ENCODE data around the gene DNAAF5.

DNAAF5 gene

DNA sequence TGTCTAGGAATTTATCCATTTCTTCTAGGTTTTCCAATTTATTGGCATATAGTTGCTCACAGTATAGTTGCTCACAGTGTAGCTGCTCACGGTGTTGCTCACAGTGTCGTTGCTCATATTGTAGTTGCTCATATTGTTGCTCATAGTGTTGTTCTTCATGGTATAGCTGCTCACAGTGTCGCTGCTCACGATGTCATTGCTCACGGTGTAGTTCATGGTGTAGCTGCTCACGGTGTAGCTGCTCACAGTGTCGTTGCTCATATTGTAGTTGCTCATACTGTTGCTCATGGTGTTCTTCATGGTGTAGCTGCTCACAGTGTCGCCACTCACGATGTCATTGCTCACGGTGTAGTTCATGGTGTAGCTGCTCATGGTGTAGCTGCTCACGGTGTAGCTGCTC is 8.3 kb downstream of the DNAAF5 start:
- TF ChIP-seq, protein P1, sequence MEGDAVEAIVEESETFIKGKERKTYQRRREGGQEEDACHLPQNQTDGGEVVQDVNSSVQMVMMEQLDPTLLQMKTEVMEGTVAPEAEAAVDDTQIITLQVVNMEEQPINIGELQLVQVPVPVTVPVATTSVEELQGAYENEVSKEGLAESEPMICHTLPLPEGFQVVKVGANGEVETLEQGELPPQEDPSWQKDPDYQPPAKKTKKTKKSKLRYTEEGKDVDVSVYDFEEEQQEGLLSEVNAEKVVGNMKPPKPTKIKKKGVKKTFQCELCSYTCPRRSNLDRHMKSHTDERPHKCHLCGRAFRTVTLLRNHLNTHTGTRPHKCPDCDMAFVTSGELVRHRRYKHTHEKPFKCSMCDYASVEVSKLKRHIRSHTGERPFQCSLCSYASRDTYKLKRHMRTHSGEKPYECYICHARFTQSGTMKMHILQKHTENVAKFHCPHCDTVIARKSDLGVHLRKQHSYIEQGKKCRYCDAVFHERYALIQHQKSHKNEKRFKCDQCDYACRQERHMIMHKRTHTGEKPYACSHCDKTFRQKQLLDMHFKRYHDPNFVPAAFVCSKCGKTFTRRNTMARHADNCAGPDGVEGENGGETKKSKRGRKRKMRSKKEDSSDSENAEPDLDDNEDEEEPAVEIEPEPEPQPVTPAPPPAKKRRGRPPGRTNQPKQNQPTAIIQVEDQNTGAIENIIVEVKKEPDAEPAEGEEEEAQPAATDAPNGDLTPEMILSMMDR (IDR thresholded peaks at IDR 0.05; ENCODE audit: insufficient read depth, low read depth, low read length, missing control alignments) = no peak
- H3K4me3 ChIP-seq (ENCODE audit: low read length) = no peak overlapping the region
- DNase-seq (ENCODE audit: low read depth) = no peak

DNA sequence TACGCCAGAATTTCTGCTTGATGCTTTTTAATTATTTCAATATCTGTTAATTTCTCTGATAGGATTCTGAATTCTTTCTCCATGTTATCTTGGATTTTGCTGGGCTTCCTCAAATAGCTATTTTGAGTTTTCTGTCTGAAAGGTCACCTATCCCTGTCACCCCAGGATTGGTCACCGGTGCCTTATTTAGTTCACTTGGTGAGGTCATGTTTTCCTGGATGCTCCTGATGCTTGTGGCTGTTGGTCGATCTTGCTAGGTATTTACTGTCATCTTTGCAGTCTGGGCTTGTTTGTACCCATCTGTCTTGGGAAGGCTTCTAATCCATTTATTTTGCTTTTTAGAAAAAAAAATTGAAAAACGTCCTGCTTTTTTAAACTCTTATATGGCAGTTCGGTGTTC is 11.7 kb downstream of the DNAAF5 start:
- TF ChIP-seq, protein P1 (IDR thresholded peaks at IDR 0.05; ENCODE audit: insufficient read depth, low read depth, low read length, missing control alignments) = no peak
- H3K4me3 ChIP-seq (ENCODE audit: low read length) = no peak overlapping the region
- DNase-seq (ENCODE audit: low read depth) = no peak

DNA sequence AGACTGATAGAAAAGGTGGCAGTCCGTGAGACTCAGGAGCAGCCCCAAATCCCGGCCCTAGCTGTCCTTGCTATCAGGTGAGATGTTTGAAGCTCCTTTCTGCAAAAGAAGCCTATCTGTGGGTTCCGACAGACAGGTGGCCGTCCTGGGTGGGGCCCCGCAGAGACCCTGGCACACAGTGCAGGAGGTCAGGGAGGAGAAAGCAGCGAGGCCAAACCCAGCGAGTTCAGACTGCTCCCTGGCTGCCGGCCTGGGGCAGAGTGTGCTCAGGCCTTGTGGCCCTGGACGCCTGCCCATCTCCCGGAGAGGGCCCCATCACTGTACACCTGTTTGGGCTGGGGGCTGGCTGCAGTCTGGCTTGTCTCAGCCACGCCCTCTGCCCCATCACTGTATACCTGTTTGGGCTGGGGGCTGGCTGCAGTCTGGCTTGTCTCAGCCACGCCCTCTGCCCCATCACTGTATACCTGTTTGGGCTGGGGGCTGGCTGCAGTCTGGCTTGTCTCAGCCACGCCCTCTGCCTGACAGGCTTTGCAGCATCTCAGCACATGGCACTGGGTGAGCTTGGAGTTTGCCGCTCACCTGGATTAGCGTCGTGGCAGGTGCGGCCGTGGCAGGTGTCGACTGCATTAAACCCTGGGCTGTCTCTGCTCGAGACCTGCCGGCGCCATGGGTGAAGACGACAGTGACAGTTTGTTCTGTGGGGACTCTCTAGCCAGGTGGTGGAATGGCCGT is 12.4 kb downstream of the DNAAF5 start:
- H3K4me3 ChIP-seq (ENCODE audit: low read length) = no peak overlapping the region
- DNase-seq (ENCODE audit: low read depth) = no peak
- TF ChIP-seq, protein P1 (IDR thresholded peaks at IDR 0.05; ENCODE audit: insufficient read depth, low read depth, low read length, missing control alignments) = no peak

DNA sequence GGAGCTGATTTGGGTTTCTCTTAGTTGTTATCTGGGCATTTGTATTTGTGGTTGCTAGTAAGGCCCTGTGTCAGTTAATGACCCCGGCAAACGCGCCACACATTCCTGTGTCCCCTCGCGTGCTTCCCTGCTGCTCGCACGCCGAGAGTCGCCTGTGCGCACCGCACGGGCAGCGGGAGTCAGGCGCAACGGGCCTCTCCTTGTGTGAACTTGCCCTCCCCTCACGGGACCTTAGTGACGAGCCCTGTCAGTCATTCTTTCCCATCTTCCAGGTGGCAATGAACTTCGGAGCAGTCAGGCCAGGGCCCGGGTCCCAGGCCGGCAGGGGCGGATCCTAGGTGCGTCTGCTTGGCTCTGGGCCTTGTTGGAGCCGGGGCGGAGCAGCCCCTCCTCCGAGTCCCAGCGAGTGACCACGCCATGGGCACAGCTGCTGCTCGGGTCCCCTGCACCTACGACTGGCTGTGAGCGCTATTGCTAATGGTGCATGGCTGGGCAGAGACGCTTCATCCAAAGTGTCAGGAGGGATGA is 13.0 kb downstream of the DNAAF5 start:
- no peak overlapping the region for H3K4me3 ChIP-seq (ENCODE audit: low read length)
- TF ChIP-seq, protein P1 (IDR thresholded peaks at IDR 0.05; ENCODE audit: insufficient read depth, low read depth, low read length, missing control alignments) = no peak
- no peak for DNase-seq (ENCODE audit: low read depth)

DNA sequence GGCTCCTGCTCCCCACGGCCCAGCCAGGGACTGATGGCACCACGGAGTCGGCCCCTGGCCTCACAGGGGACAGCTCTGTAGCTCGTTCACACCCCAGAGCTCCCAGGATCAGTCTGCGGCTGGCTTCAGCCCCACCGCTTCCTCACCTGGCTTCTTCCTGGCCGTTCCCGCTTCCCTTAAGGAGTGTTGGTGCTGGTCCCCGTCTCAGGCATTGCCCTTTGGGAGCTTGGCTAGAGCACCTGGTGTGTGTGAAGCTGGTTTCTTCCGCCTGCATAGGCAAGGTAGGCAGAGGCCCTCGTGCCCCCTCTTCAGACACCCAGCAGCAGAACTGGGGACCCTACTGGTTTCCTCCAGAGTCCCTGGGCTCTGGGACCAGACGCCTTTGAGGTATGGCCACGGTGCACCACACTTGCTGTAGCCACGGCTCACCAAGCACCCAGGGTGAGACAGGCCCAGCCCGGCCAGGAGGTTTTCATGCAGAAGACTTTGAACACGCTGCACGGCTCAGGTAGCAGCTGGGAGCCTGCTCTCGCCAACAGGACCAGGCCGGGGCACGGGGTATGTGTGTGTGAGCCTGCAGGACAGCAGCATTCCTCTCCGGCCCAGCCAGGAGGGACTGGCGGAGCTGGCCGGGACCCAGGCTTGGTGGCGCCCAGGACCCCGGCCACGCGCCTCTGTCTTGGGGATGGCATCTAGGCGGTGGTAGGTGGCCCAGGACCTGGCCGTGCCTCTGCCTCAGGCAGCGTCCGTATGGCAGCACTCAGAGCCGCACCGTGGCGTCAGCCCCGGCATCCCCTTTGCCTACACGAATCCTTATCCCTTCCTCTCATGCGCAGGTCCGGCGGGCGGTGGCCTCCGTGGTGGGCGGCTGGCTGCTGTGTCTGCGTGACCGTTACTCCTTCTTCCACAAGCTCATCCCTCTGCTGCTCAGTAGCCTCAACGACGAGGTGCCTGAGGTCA is 13.8 kb downstream of the DNAAF5 start:
- TF ChIP-seq, protein P1 (IDR thresholded peaks at IDR 0.05; ENCODE audit: insufficient read depth, low read depth, low read length, missing control alignments) = no peak
- H3K4me3 ChIP-seq (ENCODE audit: low read length) = no peak overlapping the region
- no peak for DNase-seq (ENCODE audit: low read depth)

DNA sequence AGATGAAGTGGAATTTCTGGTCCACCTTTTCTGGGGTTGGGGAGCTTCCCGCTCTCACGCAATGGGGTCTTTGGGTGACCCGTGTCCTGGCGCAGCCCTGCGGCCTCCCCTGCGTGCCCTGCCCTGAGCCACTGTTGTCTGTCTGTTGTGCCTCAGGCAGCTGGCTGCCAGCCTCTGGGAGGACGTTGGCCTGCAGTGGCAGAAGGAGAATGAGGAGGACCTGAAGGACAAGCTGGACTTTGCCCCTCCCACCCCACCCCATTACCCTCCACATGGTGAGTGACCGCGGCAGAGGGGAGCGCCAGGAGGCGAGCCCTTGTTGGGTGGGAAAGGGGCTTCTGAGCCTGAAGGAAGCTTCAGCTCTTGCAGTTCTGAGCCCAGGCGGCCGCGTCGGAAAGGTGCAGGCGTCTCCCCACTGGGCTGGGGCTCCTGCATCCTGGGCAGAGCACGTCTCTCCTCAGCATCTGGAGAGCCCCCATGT is 14.7 kb downstream of the DNAAF5 start:
- TF ChIP-seq, protein P1 (IDR thresholded peaks at IDR 0.05; ENCODE audit: insufficient read depth, low read depth, low read length, missing control alignments) = no peak

More for the DNA sequence above, 14.7 kb downstream of the DNAAF5 start:
- H3K4me3 ChIP-seq (ENCODE audit: low read length) = no peak overlapping the region
- DNase-seq (ENCODE audit: low read depth) = no peak

All from epithelial cell of esophagus (primary cell).